NCI-H526 (cell line): ENCODE measurements around the gene TMC5.
"Not testable (repeated sequence)": the region's sequence is repeated elsewhere in the genome, so short reads cannot be mapped to it uniquely, and the experiment has no call there.

Experiments used
- DNase-seq, 2 experiments: peaks; one replicate each; lab custom pipeline; 2025; lab: John Stamatoyannopoulos, UW

Gene TMC5

GRCh38 chr16:19540241-19540970, 122.7 kb downstream of the TMC5 start:
- no peak for DNase-seq

- DNase-seq = no peak
Observed at GRCh38 chr16:19542138-19542821, 124.6 kb downstream of the TMC5 start.

GRCh38 chr16:19543278-19543996, 125.8 kb downstream of the TMC5 start:
- not testable (repeated sequence) for DNase-seq

- DNase-seq = no peak
Observed at GRCh38 chr16:19548144-19548543, 130.5 kb downstream of the TMC5 start.
